Measurements from ENCODE around the gene SOCS2. TPM values are rescaled to one million over a fixed set of nuclear protein-coding genes. Genes with fewer than 3 reads are reported as not detected.

The SOCS2 gene
- polyA plus RNA-seq, 1 donor (not counting 4 experiments of a cell fraction or from before 2014, with no cell fraction given), result 15.0 TPM

DNA sequence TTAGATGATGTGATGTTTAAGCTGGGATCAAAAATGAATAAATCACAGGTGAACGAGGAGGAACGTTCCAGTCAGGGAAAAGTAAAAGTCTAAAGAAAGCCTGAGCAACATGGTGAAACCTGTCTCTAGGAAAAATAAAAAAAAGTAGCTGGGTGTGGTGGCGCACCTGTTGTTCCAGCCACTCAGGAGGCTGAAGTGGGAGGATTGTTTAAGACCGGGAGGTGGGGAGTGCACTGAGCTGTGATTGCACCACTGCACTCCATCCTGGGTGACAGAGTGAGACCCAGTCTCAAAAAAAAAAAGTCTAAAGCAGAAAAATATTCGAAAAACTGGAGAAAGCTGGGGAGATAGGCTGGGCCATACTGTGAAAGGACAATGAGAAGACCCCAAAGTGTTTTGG lies 39.2 kb upstream of the SOCS2 start:
- FAIRE-seq (no peak), DNase-seq (ENCODE audit: low read depth, low spot score) (no peak)
- H3K9me3 ChIP-seq (ENCODE audit: control insufficient read depth, low read depth, low read length), result no peaks in the 10 kb centered on the region
- H3K4me2 ChIP-seq (ENCODE audit: control insufficient read depth, extremely low read depth, insufficient read depth, low read depth, low read length), result no peak overlapping the region
- no peak overlapping the region for H2AFZ ChIP-seq (ENCODE audit: control insufficient read depth, low read length)
- no peaks in the 10 kb centered on the region for H3K36me3 ChIP-seq (ENCODE audit: control insufficient read depth in 2 of 2, extremely low read depth in 1 of 2, insufficient read depth in 2 of 2, low read length in 2 of 2)
- H3K4me3 ChIP-seq (ENCODE audit: control insufficient read depth in 2 of 3, extremely low read depth in 1 of 3, insufficient read depth in 2 of 3, low read depth in 1 of 3, low read length in 3 of 3), result no peak overlapping the region
- H3K79me2 ChIP-seq (ENCODE audit: control insufficient read depth, insufficient read depth, low read length), result no peaks in the 10 kb centered on the region
- no peak overlapping the region for H3K27ac ChIP-seq (ENCODE audit: control insufficient read depth, insufficient read depth, low read length)
- dilution Hi-C loops (cut with MboI; ENCODE audit: extremely low pct_ligation_motif_present, low sequenced_read_pairs), result no loop called here
- TF ChIP-seq EZH2 (IDR thresholded peaks at IDR 0.05; ENCODE audit: low read length), result no peak
- TF ChIP-seq, protein P1, sequence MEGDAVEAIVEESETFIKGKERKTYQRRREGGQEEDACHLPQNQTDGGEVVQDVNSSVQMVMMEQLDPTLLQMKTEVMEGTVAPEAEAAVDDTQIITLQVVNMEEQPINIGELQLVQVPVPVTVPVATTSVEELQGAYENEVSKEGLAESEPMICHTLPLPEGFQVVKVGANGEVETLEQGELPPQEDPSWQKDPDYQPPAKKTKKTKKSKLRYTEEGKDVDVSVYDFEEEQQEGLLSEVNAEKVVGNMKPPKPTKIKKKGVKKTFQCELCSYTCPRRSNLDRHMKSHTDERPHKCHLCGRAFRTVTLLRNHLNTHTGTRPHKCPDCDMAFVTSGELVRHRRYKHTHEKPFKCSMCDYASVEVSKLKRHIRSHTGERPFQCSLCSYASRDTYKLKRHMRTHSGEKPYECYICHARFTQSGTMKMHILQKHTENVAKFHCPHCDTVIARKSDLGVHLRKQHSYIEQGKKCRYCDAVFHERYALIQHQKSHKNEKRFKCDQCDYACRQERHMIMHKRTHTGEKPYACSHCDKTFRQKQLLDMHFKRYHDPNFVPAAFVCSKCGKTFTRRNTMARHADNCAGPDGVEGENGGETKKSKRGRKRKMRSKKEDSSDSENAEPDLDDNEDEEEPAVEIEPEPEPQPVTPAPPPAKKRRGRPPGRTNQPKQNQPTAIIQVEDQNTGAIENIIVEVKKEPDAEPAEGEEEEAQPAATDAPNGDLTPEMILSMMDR (optimal IDR thresholded peaks at IDR 0.05 in 1 of 3, IDR thresholded peaks at IDR 0.05 in 1 of 3, conservative IDR thresholded peaks at IDR 0.05 in 1 of 3; ENCODE audit: extremely low read depth in 1 of 3, insufficient read depth in 2 of 3, low read length in 3 of 3), result no peak
- H3K4me1 ChIP-seq (ENCODE audit: control insufficient read depth, extremely low read depth, insufficient read depth, low read length), result no peaks in the 10 kb centered on the region
- no peaks in the 10 kb centered on the region for H4K20me1 ChIP-seq (ENCODE audit: control insufficient read depth, extremely low read depth, insufficient read depth, low read length)
- H3K27me3 ChIP-seq (ENCODE audit: control insufficient read depth, extremely low read depth, insufficient read depth, low read length), result no peaks in the 10 kb centered on the region
- no peak overlapping the region for H3K9ac ChIP-seq (ENCODE audit: control insufficient read depth, extremely low read depth, insufficient read depth, low read length)
- H3K9me1 ChIP-seq (ENCODE audit: control insufficient read depth, extremely low read depth, insufficient read depth, low read length), result no peaks in the 10 kb centered on the region

DNA sequence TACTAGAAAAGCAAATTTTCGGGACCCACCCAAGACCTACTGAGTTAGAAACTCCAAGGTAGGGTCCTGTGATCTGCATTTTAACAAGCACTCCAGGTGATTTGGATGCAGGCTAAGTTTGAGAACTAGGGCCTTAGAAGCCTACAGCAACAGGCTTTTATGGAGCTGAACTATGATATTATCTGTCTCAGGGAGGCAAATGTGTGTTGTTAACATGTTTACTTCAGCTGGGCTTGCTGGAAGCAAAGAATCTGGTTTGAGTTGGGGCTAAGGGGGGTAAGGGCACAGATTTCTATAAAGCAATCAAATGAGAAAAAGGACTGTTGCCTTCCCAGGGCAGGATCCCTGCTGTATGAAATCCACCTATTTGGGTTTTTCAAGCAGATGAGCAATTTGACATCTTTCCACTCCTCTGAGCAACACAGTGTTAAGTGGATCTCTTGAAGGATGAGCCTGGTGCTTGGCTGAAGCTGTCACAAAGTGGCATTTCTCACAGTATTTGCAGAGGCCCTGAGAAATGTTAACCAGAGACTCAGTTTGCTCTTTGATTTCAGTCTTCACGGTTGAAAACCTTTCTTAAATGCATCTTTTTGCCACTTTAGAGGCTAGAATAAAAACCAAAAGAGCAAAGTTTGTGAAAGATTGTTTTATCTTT lies 36.2 kb upstream of the SOCS2 start:
- Histone ChIP-seq H4K20me1 (ENCODE audit: control insufficient read depth, extremely low read depth, insufficient read depth, low read length) (no peaks in the 10 kb centered on the region), H2AFZ (ENCODE audit: control insufficient read depth, low read length) (no peak overlapping the region), H3K4me2 (ENCODE audit: control insufficient read depth, extremely low read depth, insufficient read depth, low read depth, low read length) (no peak overlapping the region), H3K27me3 (ENCODE audit: control insufficient read depth, extremely low read depth, insufficient read depth, low read length) (no peaks in the 10 kb centered on the region), H3K36me3 (ENCODE audit: control insufficient read depth in 2 of 2, extremely low read depth in 1 of 2, insufficient read depth in 2 of 2, low read length in 2 of 2) (no peaks in the 10 kb centered on the region), H3K4me3 (ENCODE audit: control insufficient read depth in 2 of 3, extremely low read depth in 1 of 3, insufficient read depth in 2 of 3, low read depth in 1 of 3, low read length in 3 of 3) (no peak overlapping the region), H3K4me1 (ENCODE audit: control insufficient read depth, extremely low read depth, insufficient read depth, low read length) (no peaks in the 10 kb centered on the region), H3K9me1 (ENCODE audit: control insufficient read depth, extremely low read depth, insufficient read depth, low read length) (no peaks in the 10 kb centered on the region), H3K9me3 (ENCODE audit: control insufficient read depth, low read depth, low read length) (no peaks in the 10 kb centered on the region), H3K27ac (ENCODE audit: control insufficient read depth, insufficient read depth, low read length) (no peak overlapping the region), H3K9ac (ENCODE audit: control insufficient read depth, extremely low read depth, insufficient read depth, low read length) (no peak overlapping the region), H3K79me2 (ENCODE audit: control insufficient read depth, insufficient read depth, low read length) (no peaks in the 10 kb centered on the region)
- FAIRE-seq (no peak), DNase-seq (ENCODE audit: low read depth, low spot score) (no peak)
- dilution Hi-C loops (cut with MboI; ENCODE audit: extremely low pct_ligation_motif_present, low sequenced_read_pairs), result no loop called here
- TF ChIP-seq, protein P1 (optimal IDR thresholded peaks at IDR 0.05 in 1 of 3, IDR thresholded peaks at IDR 0.05 in 1 of 3, conservative IDR thresholded peaks at IDR 0.05 in 1 of 3; ENCODE audit: extremely low read depth in 1 of 3, insufficient read depth in 2 of 3, low read length in 3 of 3), result no peak
- TF ChIP-seq EZH2 (IDR thresholded peaks at IDR 0.05; ENCODE audit: low read length), result no peak

Data from keratinocyte (primary cell).